Cardiac muscle cell (in vitro differentiated cells and primary cell): ENCODE results near the gene ARV1. TPM values are rescaled to one million over a fixed set of nuclear protein-coding genes. Genes with fewer than 3 reads are reported as not detected.
A peak's percentile ranks its signal among the peaks of the same experiment; 100 is the strongest.

Source experiments
- DNase-seq, 2 donors: peaks; one replicate each; pipeline versions ENCODE4 v3.0.0 to v3.0.0-alpha.2; 2010 to 2017; ENCODE audit warnings: low read depth in 1 of 2, low spot score in 1 of 2
- H3K27ac ChIP-seq: fragments of 200-600 bp; sonication (generic); 2 replicates; pipeline ENCODE4 v1.5.1; 2016
- H3K27me3 ChIP-seq: fragments of 200-600 bp; sonication (generic); 2 replicates; pipeline ENCODE4 v1.6.0; 2016; ENCODE audit warnings: control low read depth
- H3K36me3 ChIP-seq: fragments of 200-600 bp; sonication (generic); 2 replicates; pipeline ENCODE4 v1.5.1; 2016; ENCODE audit warnings: control low read depth
- H3K4me1 ChIP-seq: fragments of 200-600 bp; sonication (generic); 2 replicates; pipeline ENCODE4 v1.8.1; 2017; ENCODE audit warnings: low read depth, mild to moderate bottlenecking, mixed run types
- H3K4me3 ChIP-seq: fragments of 200-600 bp; sonication (generic); 2 replicates; pipeline ENCODE4 v1.5.1; 2016; ENCODE audit warnings: mild to moderate bottlenecking
- H3K9me3 ChIP-seq: fragments of 200-600 bp; sonication (generic); 2 replicates; pipeline ENCODE4 v1.5.1; 2017; ENCODE audit warnings: low read depth, mild to moderate bottlenecking, control low read depth
- CTCF ChIP-seq: IDR thresholded peaks from 2 replicates; pipeline ENCODE4 v1.5.1; 2012; ENCODE audit warnings: low read depth, mild to moderate bottlenecking, low read length
- polyA plus RNA-seq: library from polyadenylated mRNA; unstranded; fragments of >200 nt; fragmentation: Nextera tagmentation; extraction: Ambion mirVana; gene quantifications from 2 replicates; pipeline ENCODE4 v1.2.1, GENCODE V29; 2016
- total RNA-seq: library from RNA; depleted of rRNA; stranded (reverse); fragments of >200 nt; gene quantifications from 2 replicates; pipeline ENCODE4 v1.2.3, GENCODE V29; 2016

The ARV1 gene
- total and polyA plus RNA-seq, 2 experiments from 2014 or later: 21.1 to 40.3 TPM

DNA sequence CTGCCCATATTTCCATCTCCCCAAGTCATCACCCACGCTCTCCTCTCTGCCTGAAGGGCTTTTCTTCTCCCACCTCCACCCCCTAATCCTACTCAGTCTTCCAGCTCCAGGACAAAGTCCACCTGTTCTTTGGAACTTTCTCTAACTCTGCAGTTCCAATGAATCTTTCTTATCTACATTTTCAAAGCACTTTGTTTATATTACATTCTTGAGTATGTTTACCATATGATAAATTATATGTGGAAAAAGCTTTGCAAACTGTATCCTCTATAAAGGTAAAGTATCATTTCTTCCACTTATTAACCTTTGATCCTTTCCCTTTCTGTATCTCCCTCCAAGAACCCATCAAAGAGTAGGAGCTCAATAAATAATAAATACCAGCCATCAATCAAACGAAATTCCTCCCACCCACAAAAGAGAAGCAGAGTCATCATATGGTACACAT is 39.9 kb upstream of the ARV1 start:
- Histone ChIP-seq H3K27ac (no peak overlapping the region), H3K9me3 (no peaks in the 10 kb centered on the region), H3K36me3 (no peaks in the 10 kb centered on the region), H3K27me3 (no peaks in the 10 kb centered on the region), H3K4me1 (no peaks in the 10 kb centered on the region), H3K4me3 (no peak overlapping the region)
- TF ChIP-seq CTCF: no peak
- no peak for DNase-seq

DNA sequence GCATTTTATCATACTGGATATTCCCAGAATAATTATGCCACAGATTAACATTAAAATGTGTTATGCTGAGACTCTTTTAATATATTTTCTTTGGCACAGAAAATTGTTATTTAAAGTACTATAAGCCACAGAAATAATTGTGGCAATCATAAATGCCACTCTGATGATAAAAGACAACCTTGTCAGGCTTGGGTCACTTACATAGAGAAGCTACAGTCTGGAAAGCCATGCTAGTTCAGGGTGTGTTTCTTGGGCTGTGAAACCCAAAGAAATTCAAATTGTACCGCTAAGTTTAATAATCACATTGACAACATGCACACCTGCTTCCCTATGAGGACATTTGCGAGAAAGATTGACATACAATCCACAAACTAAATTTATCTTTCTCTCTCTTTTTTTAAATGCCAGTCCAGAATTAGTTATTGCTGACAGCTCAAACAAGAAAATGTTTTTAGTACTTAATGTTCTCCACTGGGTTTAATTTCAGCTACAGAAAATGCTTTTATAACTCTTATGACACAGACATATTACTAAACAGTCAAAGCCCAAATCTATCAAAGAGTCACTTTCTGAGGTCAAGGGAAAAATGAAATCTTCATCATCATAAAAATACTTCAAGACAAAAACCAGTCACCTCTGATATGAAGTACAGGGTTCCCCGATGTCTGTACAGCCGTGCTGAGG is 38.9 kb upstream of the ARV1 start:
- no peak for TF ChIP-seq CTCF
- no peaks in the 10 kb centered on the region for H3K27me3 ChIP-seq
- no peak overlapping the region for H3K27ac ChIP-seq
- H3K9me3 ChIP-seq: no peaks in the 10 kb centered on the region
- no peak for DNase-seq
- no peaks in the 10 kb centered on the region for H3K4me1 ChIP-seq
- H3K4me3 ChIP-seq: no peak overlapping the region
- no peaks in the 10 kb centered on the region for H3K36me3 ChIP-seq

- Histone ChIP-seq H3K4me3 (no peak overlapping the region), H3K27ac (no peak overlapping the region), H3K27me3 (no peaks in the 10 kb centered on the region), H3K4me1 (no peaks in the 10 kb centered on the region), H3K36me3 (no peaks in the 10 kb centered on the region), H3K9me3 (no peaks in the 10 kb centered on the region)
- peak in 1 of 2 donors; percentile 17 for DNase-seq
- TF ChIP-seq CTCF: no peak
Observed at GRCh38 chr1:230940848-230941247, 38.0 kb upstream of the ARV1 start.

DNA sequence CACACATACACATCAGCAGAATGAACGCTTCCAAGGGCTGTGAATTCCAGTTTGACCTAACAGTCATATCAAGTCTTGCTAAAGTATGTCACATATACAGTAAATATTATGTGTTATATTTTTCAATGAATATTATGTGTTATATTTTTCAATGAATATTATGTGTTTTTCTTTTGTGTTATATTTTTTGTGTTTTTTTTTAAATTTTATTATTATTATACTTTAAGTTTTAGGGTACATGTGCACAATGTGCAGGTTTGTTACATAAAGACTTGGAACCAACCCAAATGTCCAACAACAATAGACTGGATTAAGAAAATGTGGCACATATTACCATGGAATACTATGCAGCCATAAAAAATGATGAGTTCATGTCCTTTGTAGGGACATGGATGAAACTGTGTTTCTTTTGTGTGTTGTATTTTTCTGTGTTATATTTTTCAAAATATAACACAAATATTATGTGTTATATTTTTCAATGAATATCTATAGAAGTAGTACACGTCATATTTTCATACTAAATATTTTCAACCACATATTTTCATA is 35.8 kb upstream of the ARV1 start:
- TF ChIP-seq CTCF: no peak
- DNase-seq: no peak
- Histone ChIP-seq H3K36me3 (no peaks in the 10 kb centered on the region), H3K27ac (no peak overlapping the region), H3K9me3 (no peaks in the 10 kb centered on the region), H3K4me3 (no peak overlapping the region), H3K4me1 (no peaks in the 10 kb centered on the region), H3K27me3 (no peaks in the 10 kb centered on the region)

DNA sequence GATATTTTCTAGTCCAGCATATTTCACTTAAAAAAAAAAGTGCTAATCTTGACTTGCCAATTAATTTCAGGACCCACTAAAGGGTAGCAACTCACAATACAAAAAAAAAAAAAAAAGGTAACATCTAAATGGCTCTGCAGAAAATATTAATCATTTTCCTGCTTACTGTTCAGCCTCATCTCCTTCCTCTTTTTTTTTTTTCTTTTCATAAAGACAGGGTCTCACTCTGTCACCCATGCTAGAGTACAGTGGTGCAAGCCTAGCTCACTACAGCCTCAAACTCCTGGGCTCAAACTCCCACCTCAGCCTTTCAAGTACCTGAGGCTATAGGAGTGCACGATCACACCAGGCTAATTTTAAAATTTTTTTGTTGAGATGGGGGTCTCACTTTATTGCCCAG is 30.6 kb upstream of the ARV1 start:
- no peaks in the 10 kb centered on the region for H3K9me3 ChIP-seq
- H3K36me3 ChIP-seq: peaks cover 2% of the 10 kb centered on the region
- H3K27ac ChIP-seq: no peak overlapping the region
- no peaks in the 10 kb centered on the region for H3K4me1 ChIP-seq
- no peak for DNase-seq
- no peaks in the 10 kb centered on the region for H3K27me3 ChIP-seq
- H3K4me3 ChIP-seq: no peak overlapping the region
- TF ChIP-seq CTCF: no peak
